Activated CD4-positive, alpha-beta T cell treated with anti-CD3 and anti-CD28 coated beads, Interleukin-2, amount 50 U/mL, for 48 hours (primary cell): ENCODE measurements around the gene PCCB.
A peak's percentile ranks its signal among the peaks of the same experiment; 100 is the strongest.
"Not testable (repeated sequence)": the region's sequence is repeated elsewhere in the genome, so short reads cannot be mapped to it uniquely, and the experiment has no call there.

Source experiments
- DNase-seq, 2 experiments: peaks; one replicate each; pipeline ENCODE4 v3.0.0-alpha.2; 2020

The PCCB gene

DNA sequence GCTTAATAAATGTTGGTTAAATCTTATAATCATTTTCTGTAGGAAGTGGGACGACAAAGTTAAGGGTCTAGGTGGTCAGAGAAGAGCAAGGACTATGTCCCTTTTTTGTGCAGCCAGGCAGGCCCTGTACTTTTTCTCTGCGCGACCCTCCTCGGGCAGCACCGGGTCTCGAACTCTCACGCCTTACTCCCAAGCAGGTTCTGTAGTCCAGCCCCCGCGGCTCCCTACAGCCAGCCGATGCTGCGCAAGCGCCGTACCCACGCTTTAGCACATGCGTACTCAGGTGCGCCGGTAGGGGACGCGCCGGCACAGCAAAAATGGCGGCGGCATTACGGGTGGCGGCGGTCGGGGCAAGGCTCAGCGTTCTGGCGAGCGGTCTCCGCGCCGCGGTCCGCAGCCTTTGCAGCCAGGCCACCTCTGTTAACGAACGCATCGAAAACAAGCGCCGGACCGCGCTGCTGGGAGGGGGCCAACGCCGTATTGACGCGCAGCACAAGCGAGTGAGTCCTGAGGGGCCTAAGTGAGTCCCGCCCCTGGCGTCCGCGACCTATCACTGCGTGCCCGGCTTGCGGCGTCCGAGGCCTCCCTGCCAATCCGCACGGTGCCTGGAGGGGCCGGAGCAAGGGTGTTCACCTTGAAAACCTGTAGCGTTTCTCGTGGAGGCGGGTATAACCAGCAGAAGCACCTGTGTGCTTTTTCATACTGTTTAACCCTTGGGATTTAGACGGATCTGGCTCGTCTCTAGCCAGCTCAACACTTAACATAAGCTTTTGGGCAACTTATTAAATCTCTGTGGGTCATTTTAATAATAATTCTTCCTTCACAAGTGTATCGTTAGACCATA lies at the start of gene PCCB:
TSS of gene PCCB (plus strand) at position 282 of the 844 bp plus-strand sequence. CDS start at position 318, 36 bp downstream.
- DNase-seq: peak; percentile 94 to 95

DNA sequence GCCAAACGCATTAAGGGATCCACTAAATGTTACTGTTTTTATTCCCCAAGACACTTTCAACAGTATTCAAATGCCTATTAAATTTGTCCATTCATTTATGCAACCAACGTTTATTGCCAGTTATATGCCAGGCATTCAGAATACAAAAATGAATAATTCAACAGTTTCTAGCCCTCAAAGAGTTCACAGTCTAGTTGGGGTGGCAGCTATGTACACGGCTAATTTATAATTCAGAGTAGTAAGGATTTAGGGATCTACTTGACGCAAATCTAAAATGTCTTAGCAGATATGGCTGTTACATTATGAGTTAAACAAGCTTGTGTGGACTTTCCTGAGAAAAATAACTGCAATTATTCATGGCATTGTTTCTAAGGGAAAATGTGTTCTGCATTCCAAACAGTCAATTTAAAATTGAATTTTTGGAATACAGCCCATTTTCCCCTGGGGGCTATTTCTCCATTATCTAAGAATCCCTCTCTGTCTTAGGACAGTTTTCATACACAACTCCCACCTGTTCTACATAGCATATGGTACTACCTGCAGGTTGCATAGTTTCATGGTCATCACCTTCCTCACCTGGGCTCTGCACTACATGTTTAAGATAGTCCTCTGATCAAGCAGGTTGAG lies 42.5 kb upstream of the PCCB start:
- no peak for DNase-seq

DNA sequence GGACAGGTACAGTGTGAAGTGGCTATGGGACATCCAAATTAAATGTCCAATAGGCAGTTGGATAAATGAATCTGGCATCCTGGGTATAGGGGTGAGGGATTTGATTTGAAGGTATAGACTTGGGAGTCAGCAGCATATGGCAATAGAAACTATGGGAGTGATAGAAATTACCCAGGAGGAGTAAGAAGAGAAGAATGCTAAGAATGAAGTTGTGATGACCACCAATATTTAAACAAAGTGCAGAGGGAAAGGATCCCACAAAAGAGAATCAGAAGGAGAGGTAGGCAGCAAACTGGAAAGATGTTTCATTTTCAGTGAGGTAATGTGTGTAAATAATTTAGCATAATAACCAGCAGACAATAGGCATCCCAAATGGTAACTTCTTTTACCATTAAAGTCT lies 40.2 kb upstream of the PCCB start:
- DNase-seq: no peak

DNA sequence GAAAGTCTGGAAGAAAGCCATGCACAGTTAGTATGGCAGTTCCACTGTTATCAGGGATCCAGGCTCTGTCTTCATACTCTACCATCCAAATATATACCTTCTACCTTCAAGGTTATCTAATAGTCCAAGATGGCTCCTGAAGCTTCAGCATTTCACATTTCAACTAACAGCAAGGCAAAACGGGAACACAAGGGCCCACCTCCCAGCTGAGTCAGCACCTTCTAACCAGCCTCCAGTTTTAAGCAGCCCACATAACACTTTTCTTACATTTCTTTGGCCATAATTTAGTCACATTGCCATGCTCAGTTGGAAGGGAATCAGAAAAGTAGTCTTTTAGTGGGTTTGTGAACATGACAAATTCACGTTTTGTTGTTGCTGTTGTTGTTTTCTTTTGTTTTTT lies 38.6 kb upstream of the PCCB start:
- DNase-seq: no peak

DNA sequence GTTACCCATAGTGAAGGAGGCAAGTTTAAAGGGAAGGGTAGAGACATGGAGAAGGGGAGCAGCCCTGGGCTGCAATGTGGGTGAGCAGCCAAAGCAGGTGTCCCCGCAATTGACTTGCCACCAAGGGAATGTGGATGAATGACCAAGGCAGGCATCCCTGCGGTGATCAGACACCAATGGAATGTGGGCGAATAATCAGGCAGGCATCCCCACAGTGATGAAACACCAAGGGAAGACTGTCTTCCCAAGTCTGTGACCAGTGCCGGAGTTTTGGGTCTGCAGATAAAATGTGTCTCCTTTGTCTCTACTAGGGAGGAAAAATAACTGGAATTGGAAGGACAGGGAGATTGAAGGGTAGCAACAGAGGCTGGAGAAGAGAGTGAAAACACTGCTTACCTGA lies 27.4 kb upstream of the PCCB start:
- DNase-seq: not testable (repeated sequence)

DNA sequence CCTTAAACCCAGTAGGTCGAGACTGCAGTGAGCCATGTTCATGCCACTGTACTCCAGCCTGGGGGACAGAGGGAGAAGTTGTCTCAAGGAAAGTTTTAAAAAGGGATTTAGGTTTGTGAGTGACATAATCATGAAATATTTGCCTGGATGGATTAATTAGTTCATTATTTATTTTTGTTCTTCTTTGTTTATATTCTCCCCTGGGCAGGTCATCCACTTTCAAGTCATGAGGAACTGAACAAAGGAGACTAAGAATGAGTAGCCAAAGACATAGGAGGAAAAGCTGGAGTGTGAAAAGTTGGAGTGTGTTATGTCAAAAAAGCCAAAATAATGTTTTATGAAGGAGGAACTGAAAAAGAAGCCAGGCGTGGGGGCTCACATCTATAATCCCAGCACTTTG lies 17.7 kb upstream of the PCCB start:
- DNase-seq: no peak

DNA sequence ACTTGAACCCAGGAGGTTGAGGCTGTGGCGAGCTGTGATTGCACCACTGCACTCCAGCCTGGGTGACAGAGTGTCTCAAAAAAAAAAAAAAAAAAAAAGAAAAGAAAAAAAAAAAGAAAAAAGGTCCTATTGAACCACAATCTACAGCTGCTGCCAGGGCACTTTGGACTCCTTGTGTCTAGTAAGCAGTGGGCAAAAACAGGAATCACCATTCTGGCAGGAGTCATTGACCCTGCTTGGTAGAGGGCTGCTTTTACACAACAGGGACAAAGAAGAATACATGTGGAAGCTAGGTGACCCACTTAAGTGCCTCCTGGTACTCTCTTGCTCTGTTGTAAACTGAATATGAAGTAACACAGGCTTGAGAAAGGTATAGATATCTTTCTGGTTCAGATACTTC lies 14.6 kb upstream of the PCCB start:
- DNase-seq: no peak

DNA sequence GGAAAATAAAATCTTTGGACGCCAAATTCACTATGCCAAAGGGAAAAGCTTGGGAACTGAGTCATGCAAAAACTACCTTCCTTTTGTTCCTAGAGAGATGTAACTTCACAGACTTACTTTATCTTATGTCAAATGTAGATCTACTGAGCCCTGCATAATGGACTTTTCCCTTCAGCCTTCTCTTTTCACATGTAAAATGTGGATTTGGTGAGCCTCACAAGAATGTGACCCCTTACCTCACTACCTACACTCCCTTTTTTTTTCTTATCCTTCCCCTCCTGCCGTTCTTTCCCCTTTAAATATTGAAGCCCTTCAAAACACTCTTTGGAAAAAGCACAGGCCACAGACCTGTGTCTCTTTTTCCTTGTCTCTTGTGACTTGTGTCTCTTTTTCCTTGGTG lies 14.0 kb upstream of the PCCB start:
- no peak for DNase-seq

DNA sequence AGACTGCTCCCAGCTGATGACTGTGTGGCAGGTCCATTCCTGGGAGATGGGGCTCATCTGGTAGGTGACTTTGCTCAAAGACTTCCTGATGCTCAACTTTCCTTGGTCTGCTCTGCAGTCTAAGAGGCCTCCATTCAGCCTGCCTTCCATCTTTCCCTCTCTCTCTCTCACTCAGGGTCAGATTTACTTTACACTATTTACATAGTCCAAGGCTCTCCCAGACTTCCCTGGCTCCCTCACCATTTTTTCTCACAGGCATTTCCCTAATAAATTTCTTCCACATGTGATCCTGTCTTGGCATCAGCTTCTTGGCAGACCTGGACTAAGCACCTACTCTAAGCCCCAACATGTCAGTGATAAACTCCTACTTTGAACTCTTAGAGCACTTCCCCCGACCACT lies 13.0 kb upstream of the PCCB start:
- no peak for DNase-seq

DNA sequence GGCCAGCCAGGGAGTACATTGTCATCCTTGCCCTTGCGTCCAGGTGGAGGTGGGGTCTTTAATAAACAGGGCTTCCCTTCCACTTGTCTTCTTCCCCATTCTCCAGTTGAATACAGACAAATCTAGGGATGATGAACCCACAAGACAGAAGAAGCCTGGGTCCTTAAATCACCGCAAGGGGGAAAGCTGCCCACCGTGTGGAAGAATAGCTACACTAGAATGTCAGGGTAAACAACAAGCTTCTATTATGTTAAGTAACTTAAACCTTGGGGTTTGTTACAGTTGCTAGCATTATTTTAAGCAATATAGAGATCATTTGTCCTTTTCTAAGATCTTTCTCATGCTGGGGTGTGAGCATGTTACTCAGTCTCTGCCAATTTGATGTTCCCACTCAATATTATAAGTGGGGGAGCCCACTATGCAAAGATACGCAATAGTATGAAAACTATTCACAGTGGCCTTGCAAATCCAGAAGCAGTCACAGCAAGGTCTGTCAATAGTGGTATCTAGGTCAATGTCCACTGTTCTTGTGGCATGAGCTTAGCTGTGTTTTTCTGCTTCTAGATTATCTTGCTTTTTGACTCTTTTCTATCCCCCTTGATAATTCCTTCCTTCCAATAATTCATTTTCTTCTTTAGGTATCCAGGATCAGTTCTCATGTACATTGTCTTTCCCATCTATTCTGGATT lies 12.0 kb upstream of the PCCB start:
- DNase-seq: no peak

DNA sequence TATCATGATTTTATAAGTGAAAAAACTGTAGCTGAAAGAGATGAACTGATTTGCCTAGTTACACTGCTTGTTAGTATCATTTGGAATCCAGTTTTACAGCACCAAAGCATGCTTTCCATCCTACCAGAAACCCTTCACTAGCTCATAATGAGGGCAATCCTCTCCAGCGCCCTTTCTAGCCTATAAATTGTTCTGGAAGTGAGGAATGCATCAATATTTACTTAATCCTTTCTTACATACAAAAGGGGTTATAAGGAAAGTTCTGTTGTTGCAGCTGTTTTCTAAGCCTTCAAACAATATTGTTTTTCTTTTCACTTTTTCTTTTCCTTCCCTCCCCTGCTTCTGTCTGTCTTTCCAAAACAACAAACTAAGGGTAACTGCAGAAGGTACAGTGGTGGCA lies 11.0 kb upstream of the PCCB start:
- no peak for DNase-seq

DNA sequence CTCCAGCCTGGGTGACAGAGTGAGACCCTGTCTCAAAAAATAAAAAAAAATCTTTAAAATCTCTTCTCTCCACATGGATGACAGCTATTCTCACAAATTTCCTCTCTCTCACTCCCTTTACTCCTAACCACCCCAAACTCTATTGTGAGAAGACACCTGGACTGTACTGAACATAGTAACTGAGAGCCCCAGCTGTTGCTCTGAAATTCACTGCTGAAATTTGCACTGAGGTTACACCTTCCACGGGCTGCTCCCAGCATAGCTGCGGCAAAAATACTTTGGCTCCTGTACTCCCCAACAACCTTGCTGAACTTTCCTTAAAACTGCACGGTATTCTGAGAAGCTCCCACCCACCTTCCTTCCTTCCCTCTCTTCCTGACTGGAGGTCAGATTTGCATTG lies 4.4 kb upstream of the PCCB start:
- DNase-seq: no peak

DNA sequence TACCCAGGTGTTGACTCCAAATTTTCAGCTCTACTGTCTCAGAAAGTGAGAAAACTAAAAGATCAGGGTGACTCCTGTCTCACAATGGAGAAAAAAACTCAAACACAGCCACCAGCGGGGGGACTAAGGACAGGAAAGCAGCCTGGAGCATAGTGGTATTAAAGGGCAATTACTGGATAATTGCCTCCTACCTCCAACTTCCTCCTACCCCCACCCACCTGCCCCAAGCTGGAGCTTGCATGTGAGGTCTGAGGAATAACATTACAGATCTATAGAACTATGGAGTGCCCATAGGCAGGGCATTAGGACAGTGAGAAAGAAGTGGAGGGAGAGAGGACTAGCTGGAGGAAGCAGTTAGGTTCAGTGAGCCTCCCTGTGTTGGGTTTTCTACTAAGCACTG lies 2.7 kb upstream of the PCCB start:
- no peak for DNase-seq

DNA sequence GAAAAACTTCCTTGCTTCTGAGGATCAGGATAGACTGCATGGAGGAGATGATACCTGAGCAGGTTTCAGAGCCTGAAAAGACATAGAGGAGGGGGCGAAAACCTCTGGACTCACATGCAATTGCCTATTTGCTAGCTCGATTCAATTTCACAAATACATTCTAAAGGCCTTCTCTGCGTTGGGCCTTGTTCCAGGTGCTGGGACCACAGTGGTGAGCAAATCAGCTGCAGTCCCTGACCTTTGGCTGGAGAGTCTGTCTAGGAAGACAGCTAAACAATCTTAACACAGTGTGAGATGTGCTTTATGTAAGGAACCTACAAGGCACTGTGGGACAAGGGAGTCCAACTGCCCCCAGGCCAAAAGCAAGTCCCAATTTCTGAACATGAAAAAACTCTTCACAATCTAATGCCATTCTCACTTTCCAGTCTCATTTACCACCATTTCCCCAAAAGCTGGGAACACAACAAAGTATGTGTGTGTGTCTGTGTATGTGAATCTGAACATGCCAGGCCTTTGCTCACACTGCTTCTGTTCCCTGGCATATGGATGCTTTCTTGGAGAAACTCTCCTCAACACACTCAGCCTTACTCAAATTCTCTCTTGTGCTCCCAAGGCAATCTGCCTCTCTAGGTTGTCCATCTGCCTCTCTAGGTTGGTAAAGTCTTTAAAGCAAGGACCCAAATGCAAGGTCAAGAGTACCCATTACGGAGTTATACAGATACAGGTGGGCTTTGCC lies 2.1 kb upstream of the PCCB start:
- DNase-seq: no peak

DNA sequence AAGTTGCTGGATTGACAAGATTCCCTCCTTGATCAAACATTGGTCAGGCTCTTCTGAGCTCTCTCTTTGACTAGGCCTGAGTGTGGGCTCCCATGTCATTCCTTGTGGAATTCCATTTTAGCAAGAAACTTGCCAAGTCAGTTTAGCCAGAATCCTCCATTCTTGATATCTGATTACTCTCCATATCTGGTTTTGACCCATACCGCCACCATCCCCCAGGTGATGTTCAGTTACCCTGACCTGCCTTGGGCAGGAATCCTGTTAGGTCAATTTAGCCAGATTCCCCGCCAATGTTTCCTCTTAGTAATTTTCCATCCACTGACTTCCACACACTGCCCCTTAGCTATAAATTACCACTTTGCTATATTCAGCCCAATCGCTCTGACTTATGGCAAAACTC lies 1.0 kb upstream of the PCCB start:
- no peak for DNase-seq

DNA sequence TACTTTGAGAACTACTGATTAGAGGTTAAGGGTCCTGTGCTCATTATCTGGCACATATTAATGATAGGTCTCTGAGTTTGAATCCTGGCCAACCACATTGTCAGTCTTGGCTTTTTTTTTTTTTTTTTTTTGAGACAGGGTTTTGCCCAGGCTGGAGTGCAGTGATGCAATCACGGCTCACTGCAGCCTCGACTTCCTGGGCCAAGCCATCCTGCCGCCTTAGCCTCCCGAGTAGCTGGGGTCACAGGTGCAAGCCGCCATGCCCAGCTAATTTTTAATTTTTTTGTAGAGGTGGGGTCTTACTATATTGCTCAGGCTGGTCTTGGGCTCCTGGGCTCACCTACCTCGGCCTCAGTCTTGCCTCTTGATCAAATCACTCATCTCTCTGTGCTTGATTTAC lies 547 bp upstream of the PCCB start:
- DNase-seq: no peak

DNA sequence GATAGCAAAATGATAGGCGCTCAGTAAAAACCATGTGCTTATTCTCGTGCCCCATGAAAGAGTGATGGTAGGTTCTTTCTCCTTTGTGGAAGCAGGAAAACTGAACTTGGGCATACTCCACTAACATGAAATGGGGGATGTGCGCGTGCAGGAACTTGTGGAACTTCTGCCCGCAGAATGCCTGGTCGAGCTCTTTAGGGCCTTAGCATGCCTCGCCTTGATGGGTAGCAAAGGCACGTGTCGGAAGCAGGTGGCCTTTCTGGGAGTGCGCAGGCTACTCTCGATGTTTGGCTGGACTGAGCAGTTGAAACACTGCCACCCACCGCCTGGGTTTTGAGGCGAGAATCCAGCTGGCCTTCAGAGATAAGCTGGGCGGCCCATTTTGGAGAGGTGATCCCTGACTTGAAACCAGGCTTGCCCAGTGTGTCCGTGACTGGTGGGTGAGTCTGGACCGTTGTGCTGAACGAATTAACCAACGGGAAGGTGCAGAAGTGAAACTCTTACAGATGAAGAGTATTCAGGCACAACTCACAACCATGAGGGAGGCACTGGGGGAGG lies 842 bp downstream of the PCCB start:
- DNase-seq: peak; percentile 22 to 30

DNA sequence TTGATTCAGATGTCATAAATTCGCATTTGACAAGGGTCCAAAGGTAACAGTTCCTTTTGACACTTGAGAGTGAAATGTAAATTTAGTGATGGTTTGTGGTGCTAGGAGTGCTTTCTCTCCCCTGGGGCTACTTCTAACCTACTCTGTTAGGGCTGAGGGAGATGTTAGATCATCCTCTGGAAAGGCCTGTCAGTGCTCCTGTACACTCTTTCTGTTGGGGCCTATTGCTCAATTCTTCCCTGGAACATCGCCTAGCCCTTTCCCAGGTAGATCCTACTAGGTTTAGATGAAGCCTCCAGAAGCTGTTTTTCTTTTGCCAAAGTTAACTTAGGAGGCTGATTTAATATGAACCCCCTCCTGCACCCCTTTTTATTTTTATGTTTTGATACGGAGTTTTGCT lies 1.4 kb downstream of the PCCB start:
- DNase-seq: no peak

DNA sequence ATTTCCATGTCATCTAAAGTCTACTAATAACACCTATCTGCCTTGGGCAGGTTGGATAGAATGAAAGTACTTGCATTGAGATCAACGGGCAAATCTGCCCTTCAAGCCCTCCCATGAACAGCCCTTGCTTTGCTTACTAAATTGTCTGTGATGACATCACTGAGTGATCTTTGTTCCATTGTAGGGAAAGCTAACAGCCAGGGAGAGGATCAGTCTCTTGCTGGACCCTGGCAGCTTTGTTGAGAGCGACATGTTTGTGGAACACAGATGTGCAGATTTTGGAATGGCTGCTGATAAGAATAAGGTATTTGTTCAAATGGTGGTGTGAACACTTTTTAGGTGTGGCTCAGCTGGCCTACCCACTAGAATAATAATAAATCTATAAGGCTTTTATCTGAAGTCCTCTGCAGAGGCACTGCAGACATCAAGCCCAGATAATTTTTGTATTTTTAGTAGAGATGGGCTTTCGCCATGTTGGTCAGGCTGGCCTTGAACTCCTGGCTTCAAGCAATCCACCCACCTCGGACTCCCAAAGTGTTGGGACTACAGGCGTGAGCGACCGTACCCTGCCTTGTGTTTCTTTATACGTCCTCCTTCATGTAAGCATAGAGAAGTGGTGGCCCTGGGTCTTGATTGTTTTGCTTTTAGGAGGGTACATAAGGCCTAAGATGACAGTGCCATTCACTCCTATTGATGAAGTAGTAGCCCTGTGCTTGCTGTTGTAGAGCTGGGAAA lies 5.7 kb downstream of the PCCB start:
- DNase-seq: no peak

DNA sequence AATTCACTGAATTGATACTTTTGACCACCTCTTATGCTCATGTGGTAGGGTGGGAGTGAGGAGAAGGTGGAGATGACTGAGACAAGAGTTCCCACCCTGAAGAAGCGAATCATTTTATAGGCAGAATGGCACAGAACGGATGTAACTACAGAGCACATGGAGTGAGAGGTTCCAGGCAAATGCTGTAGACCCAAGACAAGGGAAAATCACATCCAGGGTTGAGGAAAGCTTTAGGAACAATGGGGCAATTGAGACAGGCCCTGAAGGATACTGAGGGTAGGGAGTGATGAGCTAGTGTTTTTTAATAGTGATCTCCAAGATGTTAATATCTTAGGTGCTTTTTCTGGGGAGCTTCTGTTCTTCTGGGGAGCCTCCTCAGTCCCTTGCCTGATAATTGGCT lies 8.1 kb downstream of the PCCB start:
- DNase-seq: no peak

DNA sequence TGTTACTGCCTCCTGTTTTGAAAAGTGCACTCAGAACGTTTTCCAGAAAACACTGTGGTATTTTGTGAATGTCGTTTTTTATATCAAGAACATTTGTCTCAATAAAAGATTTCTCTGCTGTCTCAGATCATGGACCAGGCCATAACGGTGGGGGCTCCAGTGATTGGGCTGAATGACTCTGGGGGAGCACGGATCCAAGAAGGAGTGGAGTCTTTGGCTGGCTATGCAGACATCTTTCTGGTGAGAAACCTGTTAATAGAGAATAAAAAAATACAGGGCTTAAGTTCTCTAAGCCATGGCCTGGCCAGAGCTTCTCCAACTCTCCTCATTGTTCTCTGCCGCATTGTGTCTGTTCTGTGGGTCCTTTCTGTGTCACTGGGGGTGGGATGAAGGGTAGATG lies 11.7 kb downstream of the PCCB start:
- DNase-seq: no peak

DNA sequence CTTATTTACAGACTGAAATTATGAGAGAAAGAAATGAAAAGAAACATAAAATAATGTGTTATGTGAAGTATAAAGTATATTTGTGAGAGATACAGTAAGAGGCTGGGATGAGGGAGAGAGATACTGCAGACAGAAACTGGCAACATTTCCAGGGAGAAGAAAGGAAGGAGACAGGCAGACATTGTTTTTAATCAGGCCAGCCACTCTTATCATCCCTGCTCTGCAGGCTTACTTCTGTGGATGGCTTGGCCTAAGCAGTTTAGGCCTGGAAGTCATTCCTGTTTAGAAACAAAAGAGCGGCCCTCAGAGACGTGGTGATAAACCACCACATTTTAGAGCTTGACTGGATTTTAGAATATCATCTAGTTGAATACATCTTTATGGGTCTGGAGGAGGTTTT lies 12.4 kb downstream of the PCCB start:
- no peak for DNase-seq
